Stimulated activated CD4-positive, alpha-beta T cell treated with anti-CD3 and anti-CD28 coated beads, Interleukin-2, amount 100 ng/mL, for 48 hours (primary cell): ENCODE results near the gene RAB36.
A peak's percentile ranks its signal among the peaks of the same experiment; 100 is the strongest.
"Not testable (repeated sequence)": the region's sequence is repeated elsewhere in the genome, so short reads cannot be mapped to it uniquely, and the experiment has no call there.

ENCODE experiments used
- DNase-seq, 2 donors: peaks; one replicate each; pipeline ENCODE4 v3.0.0-alpha.2; 2020

Gene RAB36

DNA sequence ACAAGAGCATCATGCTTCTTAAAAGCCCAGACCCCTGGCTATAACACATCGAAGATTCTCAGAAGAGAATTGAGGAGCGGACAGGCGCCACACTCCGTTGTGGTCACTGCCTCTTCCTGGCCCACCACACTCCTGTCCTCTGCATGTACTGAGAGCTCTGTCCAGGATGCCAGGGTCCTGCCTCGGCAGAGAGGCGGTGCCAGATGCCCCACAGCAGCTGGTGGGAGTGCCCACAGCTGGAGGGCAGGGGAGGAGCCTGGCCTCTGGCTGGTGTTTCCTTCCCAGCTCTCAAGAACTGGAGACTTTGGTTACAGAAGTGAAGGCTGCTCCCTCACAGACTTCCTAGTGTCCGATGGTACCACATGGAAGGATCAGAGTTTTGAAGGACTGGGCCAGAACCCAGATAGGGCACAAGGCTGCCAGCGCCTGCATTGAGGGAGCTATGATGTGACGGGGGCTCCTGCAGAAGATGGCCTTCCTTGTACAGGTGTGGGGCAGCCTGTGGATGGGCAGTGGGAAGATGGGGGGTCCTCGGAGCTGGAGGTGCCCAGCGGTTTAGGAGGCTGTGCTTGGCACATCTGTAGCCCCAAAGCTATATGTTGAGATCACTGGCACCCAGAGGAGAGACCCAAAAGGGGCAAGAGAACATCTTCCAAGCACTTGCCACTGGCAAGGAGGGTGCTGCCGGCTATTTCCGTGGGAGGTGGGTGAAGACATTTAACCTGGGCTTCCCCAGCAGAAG lies 22.9 kb upstream of the RAB36 start:
- DNase-seq, result no peak

DNA sequence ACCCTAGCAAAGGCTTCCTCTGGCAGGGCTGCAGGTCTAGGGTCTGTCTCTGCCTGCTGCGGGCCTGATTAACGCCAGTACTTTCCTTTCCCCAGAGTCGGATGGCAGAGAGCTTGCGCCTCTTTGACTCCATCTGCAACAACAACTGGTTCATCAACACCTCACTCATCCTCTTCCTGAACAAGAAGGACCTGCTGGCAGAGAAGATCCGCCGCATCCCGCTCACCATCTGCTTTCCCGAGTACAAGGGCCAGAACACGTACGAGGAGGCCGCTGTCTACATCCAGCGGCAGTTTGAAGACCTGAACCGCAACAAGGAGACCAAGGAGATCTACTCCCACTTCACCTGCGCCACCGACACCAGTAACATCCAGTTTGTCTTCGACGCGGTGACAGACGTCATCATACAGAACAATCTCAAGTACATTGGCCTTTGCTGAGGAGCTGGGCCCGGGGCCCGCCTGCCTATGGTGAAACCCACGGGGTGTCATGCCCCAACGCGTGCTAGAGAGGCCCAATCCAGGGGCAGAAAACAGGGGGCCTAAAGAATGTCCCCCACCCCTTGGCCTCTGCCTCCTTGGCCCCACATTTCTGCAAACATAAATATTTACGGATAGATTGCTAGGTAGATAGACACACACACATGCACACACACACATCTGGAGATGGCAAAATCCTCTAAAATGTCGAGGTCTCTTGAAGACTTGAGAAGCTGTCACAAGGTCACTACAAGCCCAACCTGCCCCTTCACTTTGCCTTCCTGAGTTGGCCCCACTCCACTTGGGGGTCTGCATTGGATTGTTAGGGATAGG lies 22.1 kb upstream of the RAB36 start:
- DNase-seq, result no peak

DNA sequence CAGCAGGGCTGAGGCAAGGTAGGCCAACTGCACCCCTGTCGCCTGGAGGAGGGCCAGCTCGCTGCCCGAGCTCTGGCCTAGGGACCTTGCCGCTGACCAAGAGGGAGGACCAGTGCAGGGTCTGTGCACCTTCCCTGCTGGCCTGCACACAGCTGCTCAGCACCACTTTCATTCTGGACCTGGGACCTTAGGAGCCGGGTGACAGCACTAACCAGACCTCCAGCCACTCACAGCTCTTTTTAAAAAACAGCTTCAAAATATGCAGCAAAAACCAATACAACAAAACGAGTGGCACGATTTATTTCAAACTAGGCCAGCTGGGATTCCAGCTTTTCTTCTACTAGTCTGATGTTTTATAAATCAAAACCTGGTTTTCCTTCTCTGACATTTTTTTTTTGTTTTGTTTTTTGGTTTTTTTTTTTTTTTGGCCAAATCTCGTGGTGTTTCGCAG lies 21.4 kb upstream of the RAB36 start:
- no peak for DNase-seq

DNA sequence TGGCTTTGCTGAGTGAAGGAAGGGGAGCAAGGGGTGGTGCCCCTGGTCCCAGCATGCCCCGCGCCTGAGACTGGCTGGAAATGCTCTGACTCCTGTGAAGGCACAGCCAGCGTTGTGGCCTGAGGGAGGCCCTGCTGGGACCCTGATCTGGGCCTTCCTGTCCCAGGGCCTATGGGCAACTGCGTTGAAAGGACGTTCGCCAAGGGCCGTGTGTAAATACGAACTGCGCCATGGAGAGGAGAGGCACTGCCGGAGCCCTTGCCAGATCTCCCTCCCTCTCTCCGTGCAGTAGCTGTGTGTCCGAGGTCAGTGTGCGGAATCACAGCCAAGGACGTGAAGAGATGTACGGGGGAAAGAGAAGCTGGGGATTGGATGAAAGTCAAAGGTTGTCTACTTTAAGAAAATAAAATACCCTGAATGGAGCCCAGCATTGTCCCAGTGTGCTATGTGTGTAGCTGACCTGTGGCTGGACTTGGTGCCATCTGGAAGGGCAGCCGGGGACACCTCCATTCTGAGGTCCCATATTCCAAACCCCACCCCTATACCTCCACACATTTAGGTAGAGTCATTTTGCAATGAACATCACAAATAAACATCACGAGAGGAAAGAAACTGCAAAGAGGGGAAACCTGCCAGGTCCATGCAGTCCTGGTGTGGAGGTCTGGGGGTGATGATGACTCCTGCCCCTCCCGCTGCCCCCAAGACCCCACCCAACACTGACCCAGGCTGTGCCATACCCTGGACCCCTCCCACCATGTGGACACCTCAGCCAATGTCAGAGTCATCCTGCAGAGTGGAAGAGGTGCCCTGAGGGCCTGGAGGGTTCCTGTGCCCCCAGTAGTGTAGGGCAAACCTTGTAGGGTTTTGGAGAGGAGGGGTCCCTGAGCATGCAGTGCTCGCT lies 20.4 kb upstream of the RAB36 start:
- DNase-seq, result no peak

DNA sequence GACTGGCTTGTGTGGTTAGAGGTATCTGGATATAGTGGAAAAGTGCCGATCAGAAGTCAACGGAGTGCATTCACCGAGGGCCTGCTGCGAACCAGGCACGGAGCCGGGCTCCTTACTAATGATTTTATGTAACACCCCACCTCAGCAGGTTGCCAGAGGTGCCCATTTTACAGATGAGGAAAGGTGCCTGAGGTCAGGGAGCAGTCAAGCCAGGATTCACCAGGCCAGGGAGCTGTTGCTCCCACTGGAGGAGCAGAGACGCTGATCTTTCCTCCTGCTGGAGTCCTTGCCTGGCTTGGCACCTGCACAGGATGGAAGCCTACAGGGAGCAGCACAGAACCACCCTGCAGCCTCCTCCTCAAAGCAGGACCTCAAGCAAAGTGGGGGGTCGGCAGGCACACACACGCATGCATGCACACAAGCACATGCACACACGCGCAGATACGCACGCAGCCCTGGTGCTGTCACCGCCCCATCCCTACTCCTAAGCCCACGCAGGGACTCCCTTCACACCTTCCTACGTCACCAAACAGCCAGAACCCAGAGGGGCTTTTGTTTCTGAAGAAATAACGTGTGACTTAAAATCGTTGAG lies 19.7 kb upstream of the RAB36 start:
- no peak for DNase-seq

DNA sequence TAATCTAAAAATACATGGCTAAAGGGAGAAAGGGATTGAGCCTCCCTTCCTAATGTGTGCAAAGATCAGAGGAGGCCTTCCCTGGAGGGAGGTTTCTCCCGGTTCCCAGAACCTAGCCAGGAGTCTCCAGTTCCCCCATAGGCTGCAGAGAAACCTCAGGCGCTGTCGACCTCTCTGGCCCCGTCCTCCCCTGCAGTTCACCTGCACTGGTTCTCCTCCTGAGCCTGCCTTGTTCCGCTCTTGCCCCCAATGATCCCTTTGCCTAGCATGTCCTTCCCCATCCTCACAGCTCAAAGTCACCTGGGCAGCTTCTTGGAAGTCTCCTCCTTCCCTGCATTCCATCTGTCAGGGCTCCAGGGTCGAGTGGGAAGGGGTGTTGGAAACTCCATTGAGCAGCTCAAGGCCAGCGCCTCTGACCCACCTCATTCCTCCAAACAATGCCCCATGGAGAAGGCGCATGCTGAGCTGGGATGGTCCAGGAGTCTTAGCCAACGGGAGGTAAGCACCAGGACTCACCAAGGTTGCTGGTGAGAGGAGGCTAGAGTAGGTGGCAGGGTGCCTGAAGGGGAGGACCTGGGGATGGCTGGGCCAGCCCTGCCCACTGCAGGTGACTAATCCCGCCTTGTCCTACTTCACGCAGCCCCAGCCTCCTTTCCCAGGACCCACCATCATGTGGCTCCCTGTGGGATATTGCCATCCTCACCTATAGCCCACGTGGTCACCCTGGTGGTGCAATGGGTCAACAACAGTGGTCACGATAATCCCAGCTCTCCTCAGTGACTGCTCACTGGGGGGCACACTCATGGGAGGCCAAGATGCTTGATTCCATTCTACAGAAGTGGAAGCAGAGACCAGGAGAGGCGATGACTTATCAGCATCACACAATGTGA lies 18.9 kb upstream of the RAB36 start:
- no peak for DNase-seq

DNA sequence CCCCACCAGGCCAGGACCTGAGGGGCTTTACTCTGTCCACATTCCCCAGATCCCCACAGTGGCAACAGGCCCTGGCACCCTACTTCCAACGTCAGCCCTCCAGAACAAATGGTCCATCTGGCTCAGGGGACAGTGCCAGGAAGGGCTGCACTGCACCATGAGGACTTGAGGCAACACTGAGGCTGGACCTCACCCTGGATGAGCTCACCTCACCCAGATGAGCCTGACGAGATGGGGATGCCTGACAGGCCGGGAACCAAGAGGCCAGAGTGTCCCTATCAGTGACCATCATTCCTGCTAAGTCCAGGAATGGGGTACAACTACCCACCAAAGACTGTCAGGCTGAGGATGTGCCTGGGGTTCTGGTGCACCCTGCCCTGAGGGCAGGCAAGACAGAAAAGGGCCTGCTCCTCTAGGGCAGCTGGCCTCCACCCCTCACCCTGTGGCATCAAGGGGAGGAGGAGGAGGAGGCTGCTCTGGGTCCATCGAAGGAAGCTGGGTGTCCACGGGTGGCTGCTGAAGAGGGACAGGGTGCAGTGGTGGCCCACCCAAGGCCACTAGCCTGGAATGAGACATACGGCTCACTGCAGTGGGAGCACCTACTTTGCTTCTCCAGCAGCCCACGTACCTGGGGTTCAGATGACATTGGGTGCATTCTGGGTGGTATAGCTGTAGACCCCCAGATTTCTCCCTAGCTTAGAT lies 18.1 kb upstream of the RAB36 start:
- no peak for DNase-seq

DNA sequence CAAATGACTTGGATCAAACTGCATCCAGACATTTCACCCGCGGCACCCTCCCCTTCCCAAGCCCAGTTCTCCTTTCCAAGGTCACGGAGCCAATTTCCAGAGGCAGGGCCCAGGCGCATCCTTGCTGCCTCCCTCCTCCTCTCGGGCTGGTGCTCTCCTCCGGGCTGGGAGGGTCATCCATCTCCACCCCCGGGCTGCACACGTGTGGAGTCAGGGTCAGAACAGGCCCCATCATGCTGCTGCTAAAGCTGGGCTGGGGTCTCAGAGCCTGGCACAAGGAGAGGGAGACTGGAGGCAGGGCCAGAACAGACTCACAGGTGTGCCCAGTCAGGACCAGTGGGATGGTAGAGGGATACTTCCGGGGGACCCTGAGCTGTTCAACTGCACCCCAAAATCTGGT lies 17.5 kb upstream of the RAB36 start:
- no peak for DNase-seq

DNA sequence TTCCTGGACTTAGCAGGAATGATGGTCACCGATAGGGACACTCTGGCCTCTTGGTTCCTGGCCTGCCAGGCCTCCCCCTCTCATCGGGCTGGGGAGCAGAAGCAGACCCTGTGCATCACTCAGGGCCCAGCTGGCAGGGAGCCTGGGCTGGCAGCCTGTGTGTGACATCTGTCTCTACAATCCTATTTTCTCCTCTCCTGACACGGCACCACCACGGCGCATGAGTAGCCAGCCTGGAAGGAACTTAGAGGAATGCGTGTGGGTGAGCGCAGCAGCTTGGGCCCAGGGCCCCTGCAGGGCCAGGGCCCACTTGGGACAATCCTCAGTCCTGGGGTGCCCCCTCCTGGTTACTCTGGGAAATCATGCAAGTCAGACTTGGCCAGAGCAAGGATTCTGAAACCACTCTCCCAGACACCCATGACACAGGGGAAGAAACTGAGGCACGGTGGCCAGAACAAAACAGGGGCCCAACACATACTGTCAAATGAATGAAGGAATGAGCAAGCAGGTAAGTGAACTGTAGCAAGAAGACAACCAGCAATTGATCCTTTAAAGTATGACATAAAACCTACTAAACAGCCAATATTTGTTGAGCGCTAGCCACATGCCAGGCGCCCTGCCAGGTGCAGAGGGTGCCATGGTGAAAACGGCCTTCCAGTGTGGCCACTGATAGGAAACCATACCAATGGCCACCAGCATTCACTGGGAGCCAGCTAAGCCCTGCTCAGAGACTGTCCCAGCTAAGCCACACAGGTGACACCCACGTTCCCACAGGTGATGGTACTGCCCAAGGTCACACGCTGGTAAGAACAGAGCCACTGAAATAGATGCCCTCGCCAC lies 16.8 kb upstream of the RAB36 start:
- peak; percentile 74 to 78 for DNase-seq

DNA sequence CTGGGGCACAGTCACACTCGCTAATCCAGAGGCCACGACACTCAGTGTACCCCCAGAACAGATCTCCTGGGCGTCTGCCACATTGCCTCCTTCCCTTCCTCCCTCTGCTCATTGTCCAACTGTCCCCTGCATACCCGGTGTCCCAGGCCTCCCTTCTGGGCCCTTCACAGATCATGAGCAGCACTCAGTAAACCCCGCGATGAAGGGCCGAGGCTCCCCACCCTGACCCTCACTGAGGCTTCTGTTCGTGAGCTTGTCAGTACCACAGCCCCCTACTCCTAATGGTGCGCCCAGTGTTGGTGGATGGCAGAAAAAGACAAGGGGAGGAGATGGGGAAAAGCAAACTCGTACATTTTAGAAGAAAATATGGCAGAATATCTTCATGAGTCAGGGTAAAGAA lies 16.1 kb upstream of the RAB36 start:
- no peak for DNase-seq

DNA sequence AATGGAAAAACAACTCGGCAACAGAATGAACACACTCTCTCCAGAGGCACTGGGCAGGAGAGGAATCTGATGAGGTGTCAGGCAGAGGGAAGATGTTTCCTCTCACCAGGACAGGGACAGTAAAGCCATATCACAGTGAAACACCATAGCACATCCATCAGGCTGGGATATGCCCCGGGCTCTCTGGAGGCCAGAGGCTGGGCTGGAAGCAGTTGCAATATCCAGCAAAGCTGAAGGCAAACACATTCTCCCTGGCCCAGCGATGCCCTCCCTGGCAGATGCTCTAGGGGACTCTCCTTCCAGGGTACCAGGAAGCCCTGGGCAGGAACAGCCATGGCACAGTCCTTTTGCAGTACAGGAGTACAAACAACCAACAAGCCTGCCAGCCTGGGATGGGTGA lies 14.6 kb upstream of the RAB36 start:
- no peak for DNase-seq

DNA sequence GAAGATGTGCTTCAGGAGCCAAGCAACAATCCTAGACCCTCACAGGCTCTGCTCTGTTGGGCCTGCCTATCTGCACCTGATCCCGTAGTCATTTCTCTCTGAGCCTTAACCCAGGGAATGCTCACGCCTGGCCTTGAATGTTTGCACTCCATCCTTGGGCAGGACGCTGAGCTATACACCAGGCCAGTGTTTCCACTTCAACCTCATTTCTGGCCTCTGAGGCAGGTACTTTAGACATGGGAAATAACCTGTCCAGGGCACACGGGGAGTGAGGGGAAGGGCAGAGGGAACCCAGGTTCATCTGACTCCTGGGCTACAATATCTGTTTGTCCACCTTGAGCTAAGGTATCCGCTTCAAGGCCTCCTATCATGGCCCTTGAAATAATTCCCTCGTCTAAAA lies 13.3 kb upstream of the RAB36 start:
- no peak for DNase-seq

DNA sequence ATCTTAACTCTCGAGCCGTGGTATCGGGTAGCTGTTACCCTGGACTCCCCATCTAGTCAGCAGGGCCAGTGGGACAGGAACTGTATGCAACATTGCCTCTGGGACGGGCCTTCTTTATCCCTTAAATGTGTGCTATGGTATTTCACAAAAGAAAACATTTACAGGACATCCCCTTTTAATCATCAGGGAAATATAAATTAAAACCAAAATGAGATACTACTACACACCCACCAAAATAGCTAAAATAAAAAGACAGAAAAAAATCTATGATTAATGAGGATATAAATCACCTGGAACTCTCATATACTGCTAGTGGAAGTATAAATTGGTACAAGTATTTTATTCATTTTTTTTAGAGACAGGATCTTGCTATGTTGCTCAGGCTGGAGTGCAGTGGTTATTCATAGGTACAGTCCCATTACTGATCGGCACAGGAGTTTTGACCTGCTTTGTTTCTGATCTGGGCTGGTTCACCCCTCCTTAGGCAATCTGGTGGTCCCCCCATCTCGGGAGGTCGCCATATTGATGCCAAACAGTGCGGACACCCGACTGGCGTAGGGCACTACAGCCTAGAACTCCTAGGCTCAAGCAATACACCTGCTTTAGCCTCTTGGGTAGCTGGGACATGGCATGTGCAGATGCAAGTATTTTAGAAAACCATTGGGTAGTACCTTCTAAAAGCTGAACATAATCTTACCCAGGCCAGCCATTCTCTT lies 12.7 kb upstream of the RAB36 start:
- no peak for DNase-seq

DNA sequence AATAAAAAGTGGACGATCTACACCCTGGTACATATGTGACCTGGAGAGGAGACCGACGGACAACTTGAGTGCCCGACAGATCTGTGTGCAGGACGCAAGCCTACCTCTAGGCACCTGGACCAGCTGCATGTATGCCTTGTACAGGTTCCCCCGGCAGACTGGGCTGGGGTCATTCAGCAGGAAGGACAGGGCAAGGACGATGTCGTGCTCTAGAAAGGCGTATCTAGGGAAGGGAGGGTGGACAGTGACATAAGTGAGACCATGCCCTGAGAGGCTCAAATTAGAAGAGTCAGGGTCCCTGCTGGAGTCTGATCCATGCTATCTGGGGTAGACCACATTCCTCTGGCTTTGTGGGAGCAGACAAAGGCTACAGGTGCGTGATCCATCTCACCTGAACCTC lies 11.4 kb upstream of the RAB36 start:
- DNase-seq, result no peak

DNA sequence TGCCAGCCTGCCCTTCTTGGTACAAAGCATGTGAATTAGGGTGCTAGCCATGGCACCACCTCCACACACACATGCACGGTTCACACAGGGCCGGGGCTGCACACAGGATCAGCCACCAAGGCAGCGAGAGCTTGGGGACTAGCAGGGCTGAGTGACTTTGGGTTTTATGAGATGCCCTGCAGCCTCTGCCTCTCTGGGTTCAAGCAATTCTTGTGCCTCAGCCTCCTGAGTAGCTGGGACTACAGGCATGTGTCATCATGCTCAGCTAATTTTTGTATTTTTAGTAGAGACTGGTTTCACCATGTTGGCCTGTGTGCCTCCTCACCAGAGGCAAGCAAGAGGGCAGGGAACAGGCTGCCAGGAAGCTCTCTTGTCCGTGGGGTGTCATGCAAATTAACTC lies 8.3 kb upstream of the RAB36 start:
- DNase-seq, result not testable (repeated sequence)

DNA sequence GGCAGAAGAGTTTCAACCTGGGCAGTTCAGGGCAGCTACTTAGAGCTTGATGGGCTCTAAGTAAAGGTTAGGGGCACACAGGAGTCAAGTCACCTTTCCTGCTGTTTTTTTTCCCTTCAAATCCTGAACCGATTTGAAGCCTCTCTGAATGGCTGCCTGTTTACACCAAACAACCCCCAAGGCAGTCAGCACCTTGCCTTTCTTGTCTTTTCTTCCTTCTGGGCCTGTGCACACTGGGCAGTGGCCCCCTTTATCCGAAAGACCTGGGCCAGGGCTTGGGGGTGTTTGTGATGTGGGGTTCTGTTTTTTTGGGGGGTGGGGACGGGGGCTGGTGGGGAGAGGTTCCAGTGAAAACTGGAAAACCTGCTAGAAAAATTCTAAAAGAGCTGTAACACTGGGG lies 7.8 kb upstream of the RAB36 start:
- DNase-seq, result no peak

DNA sequence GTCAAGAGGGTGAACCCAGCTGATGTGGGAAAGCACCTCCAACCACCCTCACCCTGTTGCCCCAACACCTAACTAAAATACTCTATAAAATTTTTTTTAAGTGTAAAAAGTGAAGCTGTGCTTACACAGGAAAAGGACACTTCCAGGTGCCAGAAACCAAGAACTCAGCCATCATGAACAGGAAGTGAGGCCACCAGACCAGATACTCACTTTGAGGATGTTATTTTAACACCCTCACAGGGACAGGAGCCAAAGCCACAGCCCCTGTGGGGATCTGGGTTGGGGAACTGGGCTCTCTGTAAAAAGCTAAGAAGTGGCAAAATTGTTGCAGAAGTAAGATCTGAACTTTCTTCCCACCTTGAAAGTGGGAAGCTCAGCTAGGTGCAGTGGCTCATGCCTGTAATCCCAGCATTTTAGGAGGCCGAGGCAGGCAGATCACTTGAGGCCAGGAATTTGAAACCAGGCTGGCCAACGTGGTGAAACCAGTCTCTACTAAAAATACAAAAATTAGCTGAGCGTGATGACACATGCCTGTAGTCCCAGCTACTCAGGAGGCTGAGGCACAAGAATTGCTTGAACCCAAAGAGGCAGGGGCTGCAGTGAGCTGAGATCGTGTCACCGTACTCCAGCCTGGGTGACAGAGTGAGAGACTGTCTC lies 7.2 kb upstream of the RAB36 start:
- no peak for DNase-seq

DNA sequence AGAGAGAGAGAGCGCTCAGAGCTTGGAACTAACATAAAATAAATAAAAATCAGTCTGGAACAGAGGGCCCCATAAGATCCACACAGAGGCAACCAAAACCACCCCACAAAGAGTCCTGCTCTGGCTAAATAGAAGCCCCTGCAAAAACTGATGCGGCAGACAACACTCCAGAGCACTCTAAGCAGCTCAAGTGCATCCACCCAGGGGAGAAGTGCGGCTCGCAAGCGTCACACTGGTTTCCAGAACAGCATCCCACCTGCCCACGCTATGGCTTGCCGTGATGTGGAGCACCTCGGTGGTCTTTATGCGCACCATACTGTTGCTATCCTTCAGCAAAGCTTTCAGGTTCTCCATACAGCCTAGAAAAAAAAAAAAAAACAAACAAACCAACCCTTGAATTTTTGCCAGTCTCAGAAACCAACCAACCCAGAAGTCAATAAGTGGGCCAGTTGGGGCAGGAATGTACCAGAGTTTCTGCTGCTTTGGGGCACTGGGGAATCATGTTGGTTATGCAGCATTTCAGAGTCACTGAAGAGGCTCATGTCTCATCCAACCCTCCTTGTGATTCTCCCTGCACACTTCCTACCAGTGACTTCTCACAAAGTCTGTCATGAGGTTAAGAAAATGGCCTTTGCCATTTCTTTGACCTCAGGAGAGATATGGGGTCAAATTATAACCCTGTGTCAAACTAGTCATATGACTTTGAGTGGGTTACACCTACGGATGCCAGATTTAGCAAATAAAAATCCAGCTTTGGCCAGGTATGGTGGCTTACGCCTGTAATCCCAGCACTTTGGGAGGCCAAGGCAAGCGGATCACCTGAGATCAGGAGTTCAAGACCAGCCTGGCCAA lies 6.5 kb upstream of the RAB36 start:
- no peak for DNase-seq
